ENCODE results near the gene ANKRD29. TPM values are rescaled to one million over a fixed set of nuclear protein-coding genes. Genes with fewer than 3 reads are reported as not detected.

Gene ANKRD29
- total and polyA plus RNA-seq, 12 donors, result 2.1 to 11.5 (median 6.0) TPM

DNA sequence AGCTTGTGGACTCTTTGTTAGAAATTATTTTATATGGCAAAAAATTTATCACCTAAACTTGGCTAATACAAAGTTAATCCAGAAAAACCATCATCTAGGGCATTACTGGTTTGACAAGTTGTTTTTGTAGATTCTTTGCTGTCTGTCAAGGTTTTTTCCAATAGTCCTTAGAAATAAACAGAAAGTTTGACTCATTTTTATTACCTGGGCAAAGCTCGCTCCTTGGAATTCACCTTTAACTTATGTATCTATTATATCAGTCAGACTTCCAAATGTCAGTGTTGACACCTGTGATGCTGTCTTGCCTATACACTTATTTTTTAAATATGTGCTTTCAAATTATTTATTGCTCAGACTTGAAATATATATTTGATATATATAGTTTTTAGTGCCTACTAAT is 48.2 kb upstream of the ANKRD29 start:
- H3K36me3 ChIP-seq, result peaks cover 0 to 6% (median 0%) of the 10 kb centered on the region in 9 donors
- no peak overlapping the region for H3K4me3 ChIP-seq
- peaks cover 0 to 17% (median 5%) of the 10 kb centered on the region in 11 donors for H3K9me3 ChIP-seq
- peaks cover 0 to 9% (median 0%) of the 10 kb centered on the region in 9 donors for H3K4me1 ChIP-seq
- DNase-seq, result no peak
- intact Hi-C loops (cut with DNase I), result loop anchor here in 1 of 10 donors (10.0 kb wide), 1 partner anchor 196 kb away; no protein-coding TSS in a partner anchor
- 95 to 98% methylated on average over 1 of the region's 1 CpG for WGBS, 2 donors
- TF ChIP-seq, protein P1, sequence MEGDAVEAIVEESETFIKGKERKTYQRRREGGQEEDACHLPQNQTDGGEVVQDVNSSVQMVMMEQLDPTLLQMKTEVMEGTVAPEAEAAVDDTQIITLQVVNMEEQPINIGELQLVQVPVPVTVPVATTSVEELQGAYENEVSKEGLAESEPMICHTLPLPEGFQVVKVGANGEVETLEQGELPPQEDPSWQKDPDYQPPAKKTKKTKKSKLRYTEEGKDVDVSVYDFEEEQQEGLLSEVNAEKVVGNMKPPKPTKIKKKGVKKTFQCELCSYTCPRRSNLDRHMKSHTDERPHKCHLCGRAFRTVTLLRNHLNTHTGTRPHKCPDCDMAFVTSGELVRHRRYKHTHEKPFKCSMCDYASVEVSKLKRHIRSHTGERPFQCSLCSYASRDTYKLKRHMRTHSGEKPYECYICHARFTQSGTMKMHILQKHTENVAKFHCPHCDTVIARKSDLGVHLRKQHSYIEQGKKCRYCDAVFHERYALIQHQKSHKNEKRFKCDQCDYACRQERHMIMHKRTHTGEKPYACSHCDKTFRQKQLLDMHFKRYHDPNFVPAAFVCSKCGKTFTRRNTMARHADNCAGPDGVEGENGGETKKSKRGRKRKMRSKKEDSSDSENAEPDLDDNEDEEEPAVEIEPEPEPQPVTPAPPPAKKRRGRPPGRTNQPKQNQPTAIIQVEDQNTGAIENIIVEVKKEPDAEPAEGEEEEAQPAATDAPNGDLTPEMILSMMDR (IDR thresholded peaks at IDR 0.05), result no peak
- no peak for ATAC-seq
- H3K27ac ChIP-seq, result no peak overlapping the region
- H3K27me3 ChIP-seq, result no peaks in the 10 kb centered on the region

GRCh38 chr18:23710068-23710527 is 47.4 kb upstream of the ANKRD29 start:
- Histone ChIP-seq H3K9me3 (peaks cover 0 to 17% (median 5%) of the 10 kb centered on the region in 11 donors), H3K36me3 (peaks cover 0 to 6% (median 0%) of the 10 kb centered on the region in 9 donors), H3K4me1 (peaks cover 0 to under 1% (median 0%) of the 10 kb centered on the region in 9 donors), H3K27ac (no peak overlapping the region), H3K27me3 (no peaks in the 10 kb centered on the region), H3K4me3 (no peak overlapping the region)
- intact Hi-C loops (cut with DNase I), result loop anchor here in 1 of 10 donors (10.0 kb wide), 1 partner anchor 195 kb away; no protein-coding TSS in a partner anchor
- WGBS, 2 donors, result 92% methylated on average over 17 of the region's 17 CpGs
- DNase-seq (no peak), ATAC-seq (no peak)
- TF ChIP-seq, protein P1 (IDR thresholded peaks at IDR 0.05), result no peak

DNA sequence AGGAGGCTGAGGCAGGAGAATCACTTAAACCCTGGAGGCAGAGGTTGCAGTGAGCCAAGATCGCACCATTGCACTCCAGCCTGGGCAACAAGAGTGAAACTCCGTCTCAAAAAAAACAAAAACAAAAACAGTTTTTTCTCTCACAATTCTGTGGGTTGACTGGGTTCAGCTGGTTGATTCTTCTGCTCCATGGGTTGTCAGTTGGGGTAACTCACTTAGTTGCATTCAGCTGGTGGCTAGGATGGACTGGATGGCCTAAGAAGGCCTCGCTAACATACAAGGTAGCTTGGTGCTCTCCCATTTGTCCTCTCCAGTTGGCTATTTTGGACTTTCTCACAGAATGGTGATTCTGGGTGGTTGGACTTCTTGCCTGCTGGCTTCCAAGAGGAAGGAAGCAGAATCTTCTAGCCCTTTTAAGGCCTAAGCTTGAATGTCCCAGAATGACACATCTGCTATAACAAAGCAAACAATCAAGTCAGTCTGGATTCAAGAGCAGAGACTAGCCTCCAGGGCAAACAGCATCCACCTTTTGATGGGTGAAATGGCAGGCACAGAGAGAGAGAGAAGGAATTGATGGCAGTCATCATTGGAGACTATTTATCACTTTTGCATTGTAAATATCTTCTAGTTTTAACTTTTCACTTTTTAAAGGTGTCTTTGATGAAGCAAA is 44.4 kb upstream of the ANKRD29 start:
- H3K4me1 ChIP-seq, result peaks cover 0 to 11% (median 0%) of the 10 kb centered on the region in 9 donors
- DNase-seq (no peak), ATAC-seq (no peak)
- peaks cover 0 to 3% (median 0%) of the 10 kb centered on the region in 7 donors for H3K27me3 ChIP-seq
- intact Hi-C loops (cut with DNase I), result loop anchor here in 1 of 10 donors (10.0 kb wide), 1 partner anchor 192 kb away; no protein-coding TSS in a partner anchor
- no peak overlapping the region for H3K4me3 ChIP-seq
- H3K9me3 ChIP-seq, result peaks cover 0 to 17% (median 5%) of the 10 kb centered on the region in 11 donors
- WGBS, 2 donors, result 97 to 100% methylated on average over 3 of the region's 3 CpGs
- no peak overlapping the region for H3K27ac ChIP-seq
- no peaks in the 10 kb centered on the region for H3K36me3 ChIP-seq
- TF ChIP-seq, protein P1 (IDR thresholded peaks at IDR 0.05), result no peak

DNA sequence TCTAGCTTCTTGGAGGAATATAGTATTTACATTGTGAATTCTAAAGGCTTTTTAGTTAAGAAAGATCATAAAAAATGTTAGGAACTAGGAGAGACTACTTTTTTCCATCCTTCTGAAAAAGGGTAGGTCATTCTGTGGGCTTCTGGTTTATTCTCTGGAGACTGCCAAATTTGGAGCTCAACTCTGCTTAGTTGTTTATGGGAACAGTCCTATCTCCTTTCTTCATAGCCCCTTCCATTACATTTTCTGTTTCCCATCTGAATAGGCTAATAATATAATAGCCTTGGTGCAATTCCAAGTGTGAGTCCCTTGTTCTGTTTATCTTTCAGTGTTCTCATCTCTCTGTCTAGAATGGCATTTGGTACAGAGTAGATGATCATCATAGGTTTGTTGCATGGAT is 42.1 kb upstream of the ANKRD29 start:
- peaks cover 0 to 7% (median 0%) of the 10 kb centered on the region in 7 donors for H3K27me3 ChIP-seq
- H3K4me1 ChIP-seq, result peaks cover 0 to 11% (median 0%) of the 10 kb centered on the region in 9 donors
- no peaks in the 10 kb centered on the region for H3K36me3 ChIP-seq
- intact Hi-C loops (cut with DNase I), result loop anchor here in 5 of 10 donors (5.0 to 10.0 kb wide), 2 partner anchors 83 to 190 kb away; no protein-coding TSS in a partner anchor
- no peak for DNase-seq
- peaks cover 0 to 17% (median 5%) of the 10 kb centered on the region in 11 donors for H3K9me3 ChIP-seq
- peak in 5 of 8 donors; percentile 27 to 59 (median 31) for ATAC-seq
- peak overlapping the region in 1 of 10 donors; percentile 16 for H3K27ac ChIP-seq
- no peak overlapping the region for H3K4me3 ChIP-seq
- TF ChIP-seq, protein P1 (IDR thresholded peaks at IDR 0.05), result no peak

All from heart right ventricle (tissue), 16 donors.